ENCODE results near the gene TOR4A.

DNA sequence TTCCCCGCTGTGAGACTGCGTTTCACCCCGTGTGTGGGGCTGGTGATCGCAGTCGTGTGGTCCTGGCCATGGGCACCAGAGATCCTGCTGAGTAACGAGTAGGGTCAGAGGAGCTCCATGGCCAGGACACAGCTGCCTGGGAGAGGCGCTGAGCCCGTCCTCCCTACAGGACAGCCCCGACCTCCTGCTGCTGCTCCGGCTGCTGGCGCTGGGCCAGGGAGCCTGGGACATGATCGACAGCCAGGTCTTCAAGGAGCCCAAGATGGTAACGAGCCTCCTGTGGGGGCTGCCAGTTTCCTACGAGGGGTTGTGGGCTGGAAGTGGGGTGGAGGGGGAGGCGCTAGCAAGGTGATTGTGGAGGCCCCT is 11.4 kb upstream of the TOR4A start:
- TF ChIP-seq BHLHE40 (IDR thresholded peaks at IDR 0.05; ENCODE audit: low read length) (no peak), JUND (IDR thresholded peaks at IDR 0.05; ENCODE audit: borderline replicate concordance, low read depth, low read length) (no peak), JUND (tag; IDR thresholded peaks at IDR 0.05; ENCODE audit: borderline replicate concordance, low read depth, low read length) (no peak), ZFX (CRISPR knock-in tag; IDR thresholded peaks at IDR 0.05) (no peak), SMARCC2 (IDR thresholded peaks at IDR 0.05; ENCODE audit: low read depth) (no peak), POLR3G (IDR thresholded peaks at IDR 0.05; ENCODE audit: extremely low read depth, insufficient read length, insufficient replicate concordance) (no peak), ZNF263 (CRISPR knock-in tag; IDR thresholded peaks at IDR 0.05; ENCODE audit: borderline replicate concordance) (no peak)
